ENCODE results near the gene TPCN1.

TPCN1 gene

GRCh38 chr12:113302886-113303640, 81.8 kb downstream of the TPCN1 start:
- DNase-seq (ENCODE audit: low read depth, low spot score) = no peak

- DNase-seq (ENCODE audit: low read depth, low spot score) = no peak
These were observed 84.1 kb downstream of the TPCN1 start for GRCh38 chr12:113305281-113305856.

GRCh38 chr12:113306382-113306781, 85.1 kb downstream of the TPCN1 start:
- DNase-seq (ENCODE audit: low read depth, low spot score) = no peak

- no peak for DNase-seq (ENCODE audit: low read depth, low spot score)
These were observed 89.2 kb downstream of the TPCN1 start for GRCh38 chr12:113310489-113310888.

GRCh38 chr12:113314121-113314529, 92.9 kb downstream of the TPCN1 start:
- no peak for DNase-seq (ENCODE audit: low read depth, low spot score)

GRCh38 chr12:113315358-113315757, 94.1 kb downstream of the TPCN1 start:
- DNase-seq (ENCODE audit: low read depth, low spot score) = no peak

- no peak for DNase-seq (ENCODE audit: low read depth, low spot score)
These were observed 94.9 kb downstream of the TPCN1 start for GRCh38 chr12:113316155-113316554.

GRCh38 chr12:113317122-113317521, 95.9 kb downstream of the TPCN1 start:
- no peak for DNase-seq (ENCODE audit: low read depth, low spot score)

GRCh38 chr12:113318046-113318656, 96.9 kb downstream of the TPCN1 start:
- no peak for DNase-seq (ENCODE audit: low read depth, low spot score)

GRCh38 chr12:113318900-113319628, 97.8 kb downstream of the TPCN1 start:
- no peak for DNase-seq (ENCODE audit: low read depth, low spot score)

- no peak for DNase-seq (ENCODE audit: low read depth, low spot score)
These were observed 99.1 kb downstream of the TPCN1 start for GRCh38 chr12:113320401-113320800.

- no peak for DNase-seq (ENCODE audit: low read depth, low spot score)
These were observed 101.1 kb downstream of the TPCN1 start for GRCh38 chr12:113322343-113322742.

- no peak for DNase-seq (ENCODE audit: low read depth, low spot score)
These were observed 104.7 kb downstream of the TPCN1 start for GRCh38 chr12:113325916-113326315.

GRCh38 chr12:113326775-113327395, 105.6 kb downstream of the TPCN1 start:
- no peak for DNase-seq (ENCODE audit: low read depth, low spot score)

- no peak for DNase-seq (ENCODE audit: low read depth, low spot score)
These were observed 107.2 kb downstream of the TPCN1 start for GRCh38 chr12:113328368-113328889.

GRCh38 chr12:113329022-113329790, 107.9 kb downstream of the TPCN1 start:
- DNase-seq (ENCODE audit: low read depth, low spot score) = no peak

GRCh38 chr12:113329791-113330417, 108.6 kb downstream of the TPCN1 start:
- DNase-seq (ENCODE audit: low read depth, low spot score) = no peak

GRCh38 chr12:113330505-113330904, 109.2 kb downstream of the TPCN1 start:
- no peak for DNase-seq (ENCODE audit: low read depth, low spot score)

- no peak for DNase-seq (ENCODE audit: low read depth, low spot score)
These were observed 111.6 kb downstream of the TPCN1 start for GRCh38 chr12:113332688-113333417.

GRCh38 chr12:113333418-113333750, 112.1 kb downstream of the TPCN1 start:
- DNase-seq (ENCODE audit: low read depth, low spot score) = no peak
